ENCODE measurements around the gene TMEM44.

The TMEM44 gene

DNA sequence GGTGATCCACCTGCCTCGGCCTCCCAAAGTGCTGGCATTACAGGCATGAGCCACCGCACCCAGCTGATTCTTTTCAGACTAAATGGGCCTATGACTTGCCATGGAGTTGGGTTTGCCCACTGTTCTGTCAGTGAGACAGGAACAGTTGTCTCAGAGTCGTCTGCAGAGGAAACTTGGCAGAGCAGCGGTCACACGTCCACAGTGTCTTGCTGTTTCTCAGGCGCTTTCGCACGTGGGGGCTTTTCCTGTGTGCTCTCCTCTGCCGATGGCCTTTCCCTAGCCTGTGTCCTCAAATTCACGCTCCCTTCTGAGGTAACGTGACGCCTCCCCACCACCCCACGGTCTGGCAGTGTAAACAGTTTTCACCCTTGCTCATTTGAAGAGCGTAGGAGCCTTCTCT lies 11.3 kb downstream of the TMEM44 start (continued):
- TF ChIP-seq, protein P1, sequence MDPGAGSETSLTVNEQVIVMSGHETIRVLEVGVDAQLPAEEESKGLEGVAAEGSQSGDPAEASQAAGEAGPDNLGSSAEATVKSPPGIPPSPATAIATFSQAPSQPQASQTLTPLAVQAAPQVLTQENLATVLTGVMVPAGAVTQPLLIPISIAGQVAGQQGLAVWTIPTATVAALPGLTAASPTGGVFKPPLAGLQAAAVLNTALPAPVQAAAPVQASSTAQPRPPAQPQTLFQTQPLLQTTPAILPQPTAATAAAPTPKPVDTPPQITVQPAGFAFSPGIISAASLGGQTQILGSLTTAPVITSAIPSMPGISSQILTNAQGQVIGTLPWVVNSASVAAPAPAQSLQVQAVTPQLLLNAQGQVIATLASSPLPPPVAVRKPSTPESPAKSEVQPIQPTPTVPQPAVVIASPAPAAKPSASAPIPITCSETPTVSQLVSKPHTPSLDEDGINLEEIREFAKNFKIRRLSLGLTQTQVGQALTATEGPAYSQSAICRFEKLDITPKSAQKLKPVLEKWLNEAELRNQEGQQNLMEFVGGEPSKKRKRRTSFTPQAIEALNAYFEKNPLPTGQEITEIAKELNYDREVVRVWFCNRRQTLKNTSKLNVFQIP (CRISPR knock-in tag; IDR thresholded peaks at IDR 0.05; ENCODE audit: borderline replicate concordance, low read depth), result no peak
- TF ChIP-seq TCF4 (CRISPR knock-in tag; IDR thresholded peaks at IDR 0.05; ENCODE audit: borderline replicate concordance) (no peak), PPARA (CRISPR knock-in tag; IDR thresholded peaks at IDR 0.05; ENCODE audit: borderline replicate concordance) (no peak)
- TF ChIP-seq, protein P2, sequence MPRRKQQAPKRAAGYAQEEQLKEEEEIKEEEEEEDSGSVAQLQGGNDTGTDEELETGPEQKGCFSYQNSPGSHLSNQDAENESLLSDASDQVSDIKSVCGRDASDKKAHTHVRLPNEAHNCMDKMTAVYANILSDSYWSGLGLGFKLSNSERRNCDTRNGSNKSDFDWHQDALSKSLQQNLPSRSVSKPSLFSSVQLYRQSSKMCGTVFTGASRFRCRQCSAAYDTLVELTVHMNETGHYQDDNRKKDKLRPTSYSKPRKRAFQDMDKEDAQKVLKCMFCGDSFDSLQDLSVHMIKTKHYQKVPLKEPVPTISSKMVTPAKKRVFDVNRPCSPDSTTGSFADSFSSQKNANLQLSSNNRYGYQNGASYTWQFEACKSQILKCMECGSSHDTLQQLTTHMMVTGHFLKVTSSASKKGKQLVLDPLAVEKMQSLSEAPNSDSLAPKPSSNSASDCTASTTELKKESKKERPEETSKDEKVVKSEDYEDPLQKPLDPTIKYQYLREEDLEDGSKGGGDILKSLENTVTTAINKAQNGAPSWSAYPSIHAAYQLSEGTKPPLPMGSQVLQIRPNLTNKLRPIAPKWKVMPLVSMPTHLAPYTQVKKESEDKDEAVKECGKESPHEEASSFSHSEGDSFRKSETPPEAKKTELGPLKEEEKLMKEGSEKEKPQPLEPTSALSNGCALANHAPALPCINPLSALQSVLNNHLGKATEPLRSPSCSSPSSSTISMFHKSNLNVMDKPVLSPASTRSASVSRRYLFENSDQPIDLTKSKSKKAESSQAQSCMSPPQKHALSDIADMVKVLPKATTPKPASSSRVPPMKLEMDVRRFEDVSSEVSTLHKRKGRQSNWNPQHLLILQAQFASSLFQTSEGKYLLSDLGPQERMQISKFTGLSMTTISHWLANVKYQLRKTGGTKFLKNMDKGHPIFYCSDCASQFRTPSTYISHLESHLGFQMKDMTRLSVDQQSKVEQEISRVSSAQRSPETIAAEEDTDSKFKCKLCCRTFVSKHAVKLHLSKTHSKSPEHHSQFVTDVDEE (CRISPR knock-in tag; IDR thresholded peaks at IDR 0.05), result no peak
- TF ChIP-seq, protein P3, sequence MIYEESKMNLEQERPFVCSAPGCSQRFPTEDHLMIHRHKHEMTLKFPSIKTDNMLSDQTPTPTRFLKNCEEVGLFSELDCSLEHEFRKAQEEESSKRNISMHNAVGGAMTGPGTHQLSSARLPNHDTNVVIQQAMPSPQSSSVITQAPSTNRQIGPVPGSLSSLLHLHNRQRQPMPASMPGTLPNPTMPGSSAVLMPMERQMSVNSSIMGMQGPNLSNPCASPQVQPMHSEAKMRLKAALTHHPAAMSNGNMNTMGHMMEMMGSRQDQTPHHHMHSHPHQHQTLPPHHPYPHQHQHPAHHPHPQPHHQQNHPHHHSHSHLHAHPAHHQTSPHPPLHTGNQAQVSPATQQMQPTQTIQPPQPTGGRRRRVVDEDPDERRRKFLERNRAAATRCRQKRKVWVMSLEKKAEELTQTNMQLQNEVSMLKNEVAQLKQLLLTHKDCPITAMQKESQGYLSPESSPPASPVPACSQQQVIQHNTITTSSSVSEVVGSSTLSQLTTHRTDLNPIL (CRISPR knock-in tag; IDR thresholded peaks at IDR 0.05; ENCODE audit: low read depth), result no peak

DNA sequence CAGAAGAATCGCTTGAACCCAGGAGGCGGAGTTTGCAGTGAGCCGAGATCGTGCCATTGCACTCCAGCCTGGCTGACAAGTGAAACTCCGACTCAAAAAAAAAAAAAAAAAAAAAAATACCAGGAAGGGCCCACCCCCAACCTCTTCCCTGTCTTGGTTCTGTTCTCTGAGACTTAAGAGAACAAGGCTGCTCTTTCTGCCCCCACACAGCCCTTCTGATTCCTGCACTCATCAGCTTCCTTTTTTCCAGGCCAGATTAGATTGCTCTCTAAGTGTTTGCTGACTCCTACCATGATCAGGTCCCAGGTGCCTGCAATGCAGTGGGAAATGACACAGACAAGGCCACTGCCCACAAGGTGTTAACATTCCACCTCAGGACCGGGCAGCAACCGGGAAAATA lies 13.0 kb downstream of the TMEM44 start:
- no peak for TF ChIP-seq ZNF565 (CRISPR knock-in tag; conservative IDR thresholded peaks at IDR 0.05; ENCODE audit: low read depth)
- TF ChIP-seq TCF4 (CRISPR knock-in tag; IDR thresholded peaks at IDR 0.05; ENCODE audit: borderline replicate concordance), result no peak
- no peak for TF ChIP-seq ZC3H10 (CRISPR knock-in tag; IDR thresholded peaks at IDR 0.05)
- TF ChIP-seq GLIS3 (CRISPR knock-in tag; IDR thresholded peaks at IDR 0.05), result no peak
- TF ChIP-seq, protein P1 (CRISPR knock-in tag; IDR thresholded peaks at IDR 0.05; ENCODE audit: borderline replicate concordance, low read depth), result no peak
- no peak for TF ChIP-seq ZFP30 (CRISPR knock-in tag; IDR thresholded peaks at IDR 0.05)
- TF ChIP-seq, protein P4, sequence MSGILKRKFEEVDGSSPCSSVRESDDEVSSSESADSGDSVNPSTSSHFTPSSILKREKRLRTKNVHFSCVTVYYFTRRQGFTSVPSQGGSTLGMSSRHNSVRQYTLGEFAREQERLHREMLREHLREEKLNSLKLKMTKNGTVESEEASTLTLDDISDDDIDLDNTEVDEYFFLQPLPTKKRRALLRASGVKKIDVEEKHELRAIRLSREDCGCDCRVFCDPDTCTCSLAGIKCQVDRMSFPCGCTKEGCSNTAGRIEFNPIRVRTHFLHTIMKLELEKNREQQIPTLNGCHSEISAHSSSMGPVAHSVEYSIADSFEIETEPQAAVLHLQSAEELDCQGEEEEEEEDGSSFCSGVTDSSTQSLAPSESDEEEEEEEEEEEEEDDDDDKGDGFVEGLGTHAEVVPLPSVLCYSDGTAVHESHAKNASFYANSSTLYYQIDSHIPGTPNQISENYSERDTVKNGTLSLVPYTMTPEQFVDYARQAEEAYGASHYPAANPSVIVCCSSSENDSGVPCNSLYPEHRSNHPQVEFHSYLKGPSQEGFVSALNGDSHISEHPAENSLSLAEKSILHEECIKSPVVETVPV (CRISPR knock-in tag; IDR thresholded peaks at IDR 0.05), result no peak
- TF ChIP-seq ZFP3 (CRISPR knock-in tag; IDR thresholded peaks at IDR 0.05), result no peak
- TF ChIP-seq, protein P5, sequence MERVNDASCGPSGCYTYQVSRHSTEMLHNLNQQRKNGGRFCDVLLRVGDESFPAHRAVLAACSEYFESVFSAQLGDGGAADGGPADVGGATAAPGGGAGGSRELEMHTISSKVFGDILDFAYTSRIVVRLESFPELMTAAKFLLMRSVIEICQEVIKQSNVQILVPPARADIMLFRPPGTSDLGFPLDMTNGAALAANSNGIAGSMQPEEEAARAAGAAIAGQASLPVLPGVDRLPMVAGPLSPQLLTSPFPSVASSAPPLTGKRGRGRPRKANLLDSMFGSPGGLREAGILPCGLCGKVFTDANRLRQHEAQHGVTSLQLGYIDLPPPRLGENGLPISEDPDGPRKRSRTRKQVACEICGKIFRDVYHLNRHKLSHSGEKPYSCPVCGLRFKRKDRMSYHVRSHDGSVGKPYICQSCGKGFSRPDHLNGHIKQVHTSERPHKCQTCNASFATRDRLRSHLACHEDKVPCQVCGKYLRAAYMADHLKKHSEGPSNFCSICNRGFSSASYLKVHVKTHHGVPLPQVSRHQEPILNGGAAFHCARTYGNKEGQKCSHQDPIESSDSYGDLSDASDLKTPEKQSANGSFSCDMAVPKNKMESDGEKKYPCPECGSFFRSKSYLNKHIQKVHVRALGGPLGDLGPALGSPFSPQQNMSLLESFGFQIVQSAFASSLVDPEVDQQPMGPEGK (CRISPR knock-in tag; IDR thresholded peaks at IDR 0.05; ENCODE audit: borderline replicate concordance), result no peak
- no peak for TF ChIP-seq ZNF70 (CRISPR knock-in tag; IDR thresholded peaks at IDR 0.05)
- no peak for TF ChIP-seq PPARA (CRISPR knock-in tag; IDR thresholded peaks at IDR 0.05; ENCODE audit: borderline replicate concordance)

DNA sequence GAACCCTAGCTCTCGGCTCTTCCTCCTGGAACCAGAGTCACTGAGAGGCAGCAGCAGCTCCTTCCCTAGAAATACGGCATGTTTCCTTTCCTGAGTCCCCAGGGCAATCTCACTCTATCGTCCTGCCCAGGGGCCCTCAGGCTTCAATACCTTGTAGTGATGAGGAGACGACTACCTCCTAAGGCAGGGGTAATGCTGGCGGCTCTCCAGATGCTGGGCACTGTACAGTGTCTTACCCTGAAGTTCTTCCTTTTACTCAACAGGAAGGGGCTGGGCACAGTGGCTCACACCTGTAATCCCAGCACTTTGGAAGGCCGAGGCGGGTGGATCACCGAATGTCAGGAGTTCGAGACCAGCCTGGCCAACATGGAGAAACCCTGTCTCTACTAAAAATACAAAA lies 13.5 kb downstream of the TMEM44 start:
- no peak for ATAC-seq
- TF ChIP-seq, protein P1 (CRISPR knock-in tag; IDR thresholded peaks at IDR 0.05; ENCODE audit: borderline replicate concordance, low read depth), result no peak
- TF ChIP-seq, protein P2 (CRISPR knock-in tag; IDR thresholded peaks at IDR 0.05), result no peak
- TF ChIP-seq ZFP3 (CRISPR knock-in tag; IDR thresholded peaks at IDR 0.05) (no peak), CSDC2 (CRISPR knock-in tag; IDR thresholded peaks at IDR 0.05) (no peak), PPARA (CRISPR knock-in tag; IDR thresholded peaks at IDR 0.05; ENCODE audit: borderline replicate concordance) (no peak), TOX (CRISPR knock-in tag; IDR thresholded peaks at IDR 0.05; ENCODE audit: borderline replicate concordance) (no peak), ARNTL (CRISPR knock-in tag; IDR thresholded peaks at IDR 0.05; ENCODE audit: borderline replicate concordance, low read depth) (no peak), BACH2 (CRISPR knock-in tag; IDR thresholded peaks at IDR 0.05; ENCODE audit: borderline replicate concordance) (no peak), ISL1 (CRISPR knock-in tag; IDR thresholded peaks at IDR 0.05) (no peak), ZNF70 (CRISPR knock-in tag; IDR thresholded peaks at IDR 0.05) (no peak), SNAI2 (CRISPR knock-in tag; IDR thresholded peaks at IDR 0.05) (no peak)
- TF ChIP-seq, protein P3 (CRISPR knock-in tag; IDR thresholded peaks at IDR 0.05; ENCODE audit: low read depth), result no peak

More for the DNA sequence above, 13.0 kb downstream of the TMEM44 start:
- no peak for ATAC-seq

Data from SK-N-SH treated with all-trans-retinoic acid at 6 μM for 48 hours (cell line).